CD4-positive, alpha-beta T cell treated with Interferon alpha-2 for 1 hour (primary cell): ENCODE data around the gene SPG7.
A peak's percentile ranks its signal among the peaks of the same experiment; 100 is the strongest.

Experiments
- DNase-seq, 2 donors: peaks; one replicate each; pipeline ENCODE4 v3.0.0-alpha.2; 2020 to 2022

Gene SPG7

GRCh38 chr16:89519881-89520280 is 11.7 kb downstream of the SPG7 start:
- DNase-seq: no peak

- DNase-seq: no peak
Observed at GRCh38 chr16:89522287-89522686, 14.1 kb downstream of the SPG7 start.

GRCh38 chr16:89523680-89524344 is 15.6 kb downstream of the SPG7 start:
- no peak for DNase-seq

- no peak for DNase-seq
Observed at GRCh38 chr16:89525146-89525913, 17.1 kb downstream of the SPG7 start.

GRCh38 chr16:89529097-89529496 is 20.9 kb downstream of the SPG7 start:
- DNase-seq: no peak

GRCh38 chr16:89530401-89531381 is 22.5 kb downstream of the SPG7 start:
- no peak for DNase-seq

- no peak for DNase-seq
Observed at GRCh38 chr16:89531821-89532526, 23.8 kb downstream of the SPG7 start.

- peak; percentile 49 to 66 for DNase-seq
Observed at GRCh38 chr16:89534252-89534756, 26.1 kb downstream of the SPG7 start.

- DNase-seq: no peak
Observed at GRCh38 chr16:89536371-89536770, 28.2 kb downstream of the SPG7 start.

- DNase-seq: no peak
Observed at GRCh38 chr16:89536886-89537548, 28.8 kb downstream of the SPG7 start.

- DNase-seq: no peak
Observed at GRCh38 chr16:89537549-89537925, 29.3 kb downstream of the SPG7 start.

GRCh38 chr16:89538286-89538685 is 30.1 kb downstream of the SPG7 start:
- no peak for DNase-seq

GRCh38 chr16:89540557-89540956 is 32.4 kb downstream of the SPG7 start:
- DNase-seq: no peak

- no peak for DNase-seq
Observed at GRCh38 chr16:89541792-89542191, 33.6 kb downstream of the SPG7 start.

- DNase-seq: no peak
Observed at GRCh38 chr16:89544113-89544512, 35.9 kb downstream of the SPG7 start.

GRCh38 chr16:89544713-89545043 is 36.5 kb downstream of the SPG7 start:
- DNase-seq: no peak

GRCh38 chr16:89545044-89545830 is 37.0 kb downstream of the SPG7 start:
- DNase-seq: no peak

GRCh38 chr16:89545831-89546574 is 37.8 kb downstream of the SPG7 start:
- no peak for DNase-seq

- DNase-seq: no peak
Observed at GRCh38 chr16:89546781-89547180, 38.6 kb downstream of the SPG7 start.

- DNase-seq: no peak
Observed at GRCh38 chr16:89547291-89547690, 39.1 kb downstream of the SPG7 start.
